Endothelial cell of umbilical vein (primary cell): Measurements from ENCODE around the gene PRSS56. TPM values are rescaled to one million over a fixed set of nuclear protein-coding genes. Genes with fewer than 3 reads are reported as not detected.

Experiments
- BruUV-seq: library from RNA; stranded (reverse); fragments of 400-500 nt; replicated peaks from 2 replicates; lab custom pipeline; 2021; lab: Mats Ljungman, UMichigan
- CTCF ChIA-PET: fragments of 300-600, 350-600 bp; sonication (Branson Sonifier 250); formaldehyde crosslinking; loops from one replicate; lab custom pipeline; 2021; ENCODE audit warnings: antibody characterized with exemption, inconsistent platforms; lab: Charles Lee
- POLR2A ChIA-PET: fragments of 300-600, 350-600 bp; sonication (Branson Sonifier 250); formaldehyde crosslinking; loops from one replicate; lab custom pipeline; 2021; ENCODE audit warnings: antibody characterized with exemption, inconsistent platforms; lab: Charles Lee
- DNase-seq: peaks from one replicate; pipeline ENCODE4 v3.0.0-alpha.2; 2011; ENCODE audit warnings: low read depth, low spot score
- FAIRE-seq: peaks from 2 replicates; lab custom pipeline; 2011; peaks lifted over from hg19 to GRCh38; lab: Jason Lieb, UNC
- H2AFZ ChIP-seq: 2 replicates; pipeline ENCODE4 v1.6.0; 2012; ENCODE audit warnings: low read depth, low read length, control low read depth, inconsistent platforms
- H3K27ac ChIP-seq: 2 replicates; pipeline ENCODE4 v1.5.1; 2011; ENCODE audit warnings: low read depth, mild to moderate bottlenecking, control low read depth, low read length, moderate library complexity; ENCODE audit not compliant: insufficient read depth
- H3K27me3 ChIP-seq, 2 experiments: 2 replicates each; pipeline versions ENCODE4 v1.6.0 to v1.6.1; 2011; ENCODE audit warnings: low read length in 2 of 2, mixed read lengths in 1 of 2; ENCODE audit not compliant: control insufficient read depth in 2 of 2, insufficient read depth in 2 of 2
- H3K36me3 ChIP-seq, 2 experiments: 2 replicates in 1 of 2; 3 replicates in 1 of 2; pipeline ENCODE4 v1.5.1; 2011; ENCODE audit warnings: low read length in 2 of 2, mild to moderate bottlenecking in 1 of 2, moderate library complexity in 1 of 2; ENCODE audit not compliant: control insufficient read depth in 2 of 2, insufficient read depth in 2 of 2; ENCODE audit errors: extremely low read depth in 1 of 2
- H3K4me1 ChIP-seq: 3 replicates; pipeline ENCODE4 v1.5.1; 2011; ENCODE audit warnings: mild to moderate bottlenecking, low read length; ENCODE audit not compliant: control insufficient read depth, insufficient read depth; ENCODE audit errors: extremely low read depth
- H3K4me2 ChIP-seq: 2 replicates; pipeline ENCODE4 v1.6.1; 2011; ENCODE audit warnings: low read length, control low read depth, mixed read lengths; ENCODE audit not compliant: insufficient read depth
- H3K4me3 ChIP-seq, 3 experiments: fragments of 200-600 bp in 1 of 3; sonication (generic), shearing (Covaris generic) in 1 of 3; replicated peaks in 1 of 3; 2 replicates each; pipeline ENCODE4 v1.5.1; 2011 to 2016; ENCODE audit warnings: control low read depth in 3 of 3, low read length in 3 of 3, mild to moderate bottlenecking in 2 of 3, inconsistent platforms in 1 of 3, low read depth in 1 of 3, moderate library complexity in 1 of 3; ENCODE audit not compliant: insufficient read depth in 1 of 3
- H3K79me2 ChIP-seq: 2 replicates; pipeline ENCODE4 v1.6.0; 2012; ENCODE audit warnings: low read length, inconsistent platforms; ENCODE audit not compliant: control insufficient read depth, insufficient read depth
- H3K9ac ChIP-seq: replicated peaks from 2 replicates; pipeline ENCODE3; 2011; ENCODE audit warnings: low read length, control low read depth; ENCODE audit not compliant: insufficient read depth; ENCODE audit errors: extremely low read depth
- H3K9me1 ChIP-seq: replicated peaks from 3 replicates; pipeline ENCODE4 v1.6.0; 2011; ENCODE audit warnings: mild to moderate bottlenecking, low read length; ENCODE audit not compliant: control insufficient read depth, insufficient read depth; ENCODE audit errors: extremely low read depth
- H3K9me3 ChIP-seq: replicated peaks from 2 replicates; pipeline ENCODE4 v1.5.1; 2012; ENCODE audit warnings: low read length, inconsistent platforms; ENCODE audit not compliant: control insufficient read depth, insufficient read depth
- H4K20me1 ChIP-seq: replicated peaks from 2 replicates; pipeline ENCODE3; 2011; ENCODE audit warnings: mild to moderate bottlenecking, low read length; ENCODE audit not compliant: control insufficient read depth, insufficient read depth; ENCODE audit errors: extremely low read depth
- CTCF ChIP-seq, 2 donors: IDR thresholded peaks; 1 replicate in 1 of 2; 2 replicates in 1 of 2; pipeline ENCODE4 v1.5.1; 2011; ENCODE audit warnings: low read length in 2 of 2, mild to moderate bottlenecking in 2 of 2, moderate library complexity in 2 of 2, control low read depth in 1 of 2, inconsistent platforms in 1 of 2, low read depth in 1 of 2; ENCODE audit not compliant: insufficient read depth in 1 of 2; ENCODE audit errors: extremely low read depth in 1 of 2
- EZH2 ChIP-seq: IDR thresholded peaks from 2 replicates; pipeline ENCODE4 v1.6.1; 2012; ENCODE audit warnings: borderline replicate concordance, low read depth, mild to moderate bottlenecking, moderate library complexity, low read length, inconsistent platforms; ENCODE audit not compliant: severe bottlenecking
- FOS ChIP-seq: IDR thresholded peaks from 2 replicates; pipeline ENCODE4 v1.6.1; 2011; ENCODE audit warnings: mild to moderate bottlenecking, low read length, moderate library complexity, borderline replicate concordance; ENCODE audit not compliant: insufficient read depth
- GATA2 ChIP-seq: IDR thresholded peaks from 2 replicates; pipeline ENCODE4 v1.7.0; 2011; ENCODE audit warnings: low read depth, mild to moderate bottlenecking, moderate library complexity, mixed read lengths, low read length; ENCODE audit not compliant: insufficient read length, insufficient read depth
- JUN ChIP-seq: IDR thresholded peaks from 2 replicates; pipeline ENCODE4 v1.6.1; 2011; ENCODE audit warnings: borderline replicate concordance, low read depth; ENCODE audit not compliant: insufficient read length, insufficient read depth
- MAX ChIP-seq: IDR thresholded peaks from 2 replicates; pipeline ENCODE4 v1.6.1; 2011; ENCODE audit not compliant: insufficient read depth, insufficient read length
- MYC ChIP-seq: IDR thresholded peaks from one replicate; pipeline ENCODE4 v1.6.1; 2011; ENCODE audit warnings: mild to moderate bottlenecking, low read depth, low read length
- POLR2A ChIP-seq: IDR thresholded peaks from 2 replicates; pipeline ENCODE4 v1.6.1; 2012; ENCODE audit warnings: low read depth, mild to moderate bottlenecking, control low read depth, low read length
- POLR2AphosphoS5 ChIP-seq: IDR thresholded peaks from 2 replicates; pipeline ENCODE4 v1.6.1; 2012; ENCODE audit warnings: low read depth, mild to moderate bottlenecking, control low read depth, low read length, moderate library complexity; ENCODE audit not compliant: insufficient read depth
- dilution Hi-C: fragments of 300-500 bp; cut with MboI; formaldehyde crosslinking; loops from one replicate; pipeline ENCODE4 v1.15.0; 2019; ENCODE audit warnings: low sequenced_read_pairs; ENCODE audit not compliant: extremely low pct_ligation_motif_present
- intact Hi-C: fragments of 100-400 bp; cut with micrococcal nuclease; formaldehyde crosslinking; loops from one replicate; pipeline ENCODE4 v1.10.0; 2022
- polyA plus RNA-seq, 4 experiments: library from polyadenylated mRNA; depleted of rRNA in 3 of 4; stranded (reverse) in 3 of 4; unstranded in 1 of 4; fragments of >200 nt; gene quantifications; 2 replicates each; pipeline versions ENCODE4 v1.2.1 to v1.2.3, GENCODE V29; 2011 to 2012; ENCODE audit warnings: missing spikeins in 1 of 4
- total RNA-seq: library from RNA; stranded (reverse); gene quantifications from 2 replicates; pipeline ENCODE4 v1.2.3, GENCODE V29; 2021

PRSS56 gene
- total and polyA plus RNA-seq, 2 donors (not counting 3 experiments of a cell fraction or from before 2014, with no cell fraction given), result not detected

- Histone ChIP-seq H3K27ac (no peak overlapping the region), H3K36me3 (peaks cover 11 to 24% of the 10 kb centered on the region in 2 experiments), H3K4me2 (no peak overlapping the region), H3K9me3 (no peaks in the 10 kb centered on the region), H3K79me2 (peaks cover 53% of the 10 kb centered on the region), H2AFZ (no peak overlapping the region), H3K27me3 (no peaks in the 10 kb centered on the region), H3K9ac (no peak overlapping the region), H3K9me1 (no peaks in the 10 kb centered on the region), H3K4me3 (no peak overlapping the region), H4K20me1 (no peaks in the 10 kb centered on the region), H3K4me1 (peaks cover 5% of the 10 kb centered on the region)
- ChIA-PET CTCF (no interaction called here), POLR2A (no interaction called here)
- dilution Hi-C loops, result no loop called here
- TF ChIP-seq FOS (no peak), GATA2 (no peak), MYC (no peak), CTCF (IDR thresholded peaks at IDR 0.05; ENCODE audit: extremely low read depth in 1 of 2, insufficient read depth in 1 of 2, low read depth in 1 of 2, low read length in 2 of 2) (no peak), POLR2AphosphoS5 (no peak), EZH2 (no peak), MAX (no peak), JUN (no peak), POLR2A (no peak)
- no TSS peak for BruUV-seq
- intact Hi-C loops, result no loop called here
- no peak for DNase-seq
- peak; percentile 24 for FAIRE-seq
Observed at GRCh38 chr2:232556426-232556825, 36.2 kb downstream of the PRSS56 start.
